GM19239 (cell line): ENCODE measurements around the gene POU4F1.
A peak's percentile ranks its signal among the peaks of the same experiment; 100 is the strongest.

Experiments used
- DNase-seq: peaks from one replicate; pipeline ENCODE4 v3.0.0; 2011; ENCODE audit warnings: low spot score; ENCODE audit not compliant: insufficient read length
- FAIRE-seq: peaks from 2 replicates; lab custom pipeline; 2011; peaks lifted over from hg19 to GRCh38; lab: Jason Lieb, UNC

The POU4F1 gene

DNA sequence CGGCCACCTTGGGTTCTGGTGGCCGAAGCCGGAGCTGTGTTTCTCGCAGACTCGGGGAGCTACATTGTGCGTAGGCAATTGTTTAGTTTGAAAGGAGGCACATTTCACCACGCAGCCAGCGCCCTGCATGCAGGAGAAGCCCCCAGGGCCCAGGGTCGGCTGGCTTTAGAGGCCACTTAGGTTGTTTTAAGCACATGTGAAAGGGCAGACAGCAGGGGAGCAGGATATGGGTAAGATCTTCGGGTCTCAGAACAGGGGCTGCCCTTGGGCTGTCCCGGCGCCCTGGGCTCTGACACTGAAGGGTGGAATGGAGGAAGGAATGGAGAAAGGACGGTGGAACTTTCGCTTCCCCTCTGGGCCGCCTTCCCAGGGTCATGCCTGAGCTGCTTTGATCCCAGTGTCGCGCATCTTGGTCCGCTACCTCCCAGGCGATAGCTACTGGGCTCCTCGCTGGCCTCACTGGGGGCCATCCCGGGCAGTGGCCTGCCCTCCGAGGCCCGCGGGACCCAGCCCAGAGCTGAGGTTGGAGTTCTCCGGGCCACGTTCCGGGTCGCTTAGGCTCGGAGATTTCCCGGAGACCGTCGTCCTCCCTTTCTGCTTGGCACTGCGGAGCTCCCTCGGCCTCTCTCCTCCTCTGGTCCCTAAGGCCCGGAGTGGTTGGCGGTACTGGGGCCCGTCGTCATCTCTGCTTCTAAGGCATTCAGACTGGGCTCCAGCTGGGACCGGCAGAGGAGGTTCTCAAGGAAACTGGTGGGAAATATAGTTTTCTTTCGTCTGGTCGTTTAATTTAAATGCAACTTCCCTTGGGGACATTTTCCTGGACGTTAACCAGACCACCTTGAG, 4.3 kb upstream of the POU4F1 start:
- FAIRE-seq (no peak), DNase-seq (no peak)

DNA sequence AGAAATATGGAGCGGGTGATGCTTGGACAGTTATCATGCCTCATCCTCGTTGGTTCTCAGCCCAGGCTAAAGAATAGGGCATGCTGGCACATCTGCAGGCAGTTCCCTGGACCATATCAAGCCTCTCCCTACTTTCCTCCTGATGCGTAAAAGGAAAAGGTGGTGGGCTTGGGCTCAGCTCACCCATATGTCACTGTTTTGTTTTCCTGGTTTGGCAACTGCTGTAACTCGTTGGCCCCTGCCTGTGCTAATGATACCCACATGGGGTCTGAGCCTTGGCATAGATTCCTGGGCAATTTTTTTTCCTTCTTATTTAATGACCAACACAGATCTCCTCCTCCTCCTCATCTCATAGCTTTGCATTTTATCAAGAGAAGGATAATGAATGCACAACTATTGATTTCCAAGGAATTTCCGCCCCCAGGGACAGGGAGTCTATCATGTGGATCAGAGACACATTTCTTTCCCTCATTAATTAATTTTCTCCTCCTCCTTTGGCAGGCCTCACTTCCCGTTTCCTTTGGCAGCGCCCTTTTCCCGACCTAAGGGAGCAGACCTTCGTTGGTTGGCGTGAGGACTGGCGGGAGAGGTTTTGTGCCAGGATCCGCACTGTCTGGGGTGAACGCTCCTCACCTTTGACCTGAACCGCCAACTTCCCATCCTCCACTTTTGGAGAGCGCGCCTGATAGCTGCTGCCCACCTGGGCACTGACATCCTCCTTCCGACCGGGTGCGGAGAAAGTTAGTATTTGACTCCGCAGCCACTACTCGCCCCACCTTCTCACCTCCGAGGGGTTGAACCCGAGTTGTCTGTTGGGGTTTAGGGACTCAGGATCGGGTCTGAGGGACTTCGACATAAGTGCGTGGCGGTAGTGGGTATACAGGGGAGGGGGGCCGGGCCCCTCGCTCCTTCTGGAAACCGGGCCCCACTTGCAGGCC, 3.4 kb upstream of the POU4F1 start:
- no peak for DNase-seq
- FAIRE-seq: no peak

DNA sequence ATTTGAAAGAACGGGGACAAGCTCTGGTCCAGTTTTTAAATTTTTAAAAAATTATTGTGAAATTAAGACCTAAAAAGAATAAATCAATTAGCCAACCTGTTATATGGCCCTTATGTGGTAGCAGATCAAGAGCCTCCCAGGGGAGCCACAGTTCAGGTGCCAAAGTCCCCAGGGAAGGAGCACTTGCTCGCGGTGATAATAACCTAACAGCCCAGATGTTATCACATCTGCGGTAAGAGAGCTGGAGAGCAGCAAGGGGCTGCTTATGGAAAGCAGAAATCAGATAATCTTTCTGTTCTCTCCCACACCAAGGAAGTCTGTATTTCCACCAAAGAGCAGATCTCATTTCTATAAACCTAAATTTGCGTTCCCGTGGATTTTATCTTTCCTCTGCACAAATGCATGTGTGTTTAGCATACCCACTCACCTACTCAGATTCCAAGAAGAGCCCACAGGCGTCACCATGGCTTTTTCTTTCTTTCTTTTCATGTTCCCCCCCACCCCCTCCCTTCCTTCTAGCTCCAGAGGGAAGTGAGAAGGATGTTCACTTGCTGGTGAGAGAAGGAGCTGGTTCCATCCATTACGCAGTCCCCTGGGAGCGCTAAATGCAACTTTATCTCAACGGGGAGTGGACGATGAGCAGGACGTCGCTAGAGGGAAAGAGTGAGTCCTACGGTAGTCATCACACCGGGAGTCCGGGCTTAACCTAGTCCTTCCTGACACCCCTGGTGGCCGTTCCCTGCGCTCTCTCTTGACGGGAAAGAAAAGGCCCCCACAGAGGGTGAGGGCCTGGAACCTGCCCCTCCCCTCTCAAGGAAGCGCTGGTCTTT, 1.6 kb upstream of the POU4F1 start:
- DNase-seq: no peak
- no peak for FAIRE-seq

DNA sequence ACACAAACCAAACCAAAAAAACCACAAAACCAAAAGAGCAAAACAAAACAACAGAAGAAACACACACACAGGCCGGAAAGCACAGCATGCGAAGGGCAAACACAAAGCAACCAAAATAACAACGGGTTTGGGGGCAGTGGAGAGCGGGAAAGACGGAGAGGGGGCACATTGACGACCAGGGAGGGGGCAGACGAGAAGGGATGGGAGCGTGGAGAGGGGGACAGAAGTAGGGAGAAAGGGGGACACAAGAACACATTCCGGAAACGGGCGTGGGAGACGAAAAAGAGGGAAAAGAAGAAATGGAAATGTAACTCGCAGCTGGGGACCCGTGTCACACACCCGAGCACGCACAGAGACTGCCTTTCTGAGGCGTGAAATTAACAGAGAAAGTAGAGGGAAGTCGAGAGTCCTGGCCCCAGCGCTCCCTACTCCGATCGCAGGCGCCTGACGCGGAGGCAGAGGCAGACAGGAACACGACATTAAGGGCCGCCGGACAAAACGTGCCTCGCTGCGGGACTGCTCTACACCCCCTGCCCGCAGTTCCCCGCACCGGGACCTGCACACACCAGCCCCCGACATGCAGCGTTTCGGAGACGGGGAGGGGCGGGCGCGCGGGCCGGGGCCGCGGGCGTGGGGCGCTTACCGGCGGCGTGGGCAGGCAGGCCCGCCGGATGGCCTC, 652 bp downstream of the POU4F1 start:
- DNase-seq (no peak), FAIRE-seq (peak; percentile 33)

DNA sequence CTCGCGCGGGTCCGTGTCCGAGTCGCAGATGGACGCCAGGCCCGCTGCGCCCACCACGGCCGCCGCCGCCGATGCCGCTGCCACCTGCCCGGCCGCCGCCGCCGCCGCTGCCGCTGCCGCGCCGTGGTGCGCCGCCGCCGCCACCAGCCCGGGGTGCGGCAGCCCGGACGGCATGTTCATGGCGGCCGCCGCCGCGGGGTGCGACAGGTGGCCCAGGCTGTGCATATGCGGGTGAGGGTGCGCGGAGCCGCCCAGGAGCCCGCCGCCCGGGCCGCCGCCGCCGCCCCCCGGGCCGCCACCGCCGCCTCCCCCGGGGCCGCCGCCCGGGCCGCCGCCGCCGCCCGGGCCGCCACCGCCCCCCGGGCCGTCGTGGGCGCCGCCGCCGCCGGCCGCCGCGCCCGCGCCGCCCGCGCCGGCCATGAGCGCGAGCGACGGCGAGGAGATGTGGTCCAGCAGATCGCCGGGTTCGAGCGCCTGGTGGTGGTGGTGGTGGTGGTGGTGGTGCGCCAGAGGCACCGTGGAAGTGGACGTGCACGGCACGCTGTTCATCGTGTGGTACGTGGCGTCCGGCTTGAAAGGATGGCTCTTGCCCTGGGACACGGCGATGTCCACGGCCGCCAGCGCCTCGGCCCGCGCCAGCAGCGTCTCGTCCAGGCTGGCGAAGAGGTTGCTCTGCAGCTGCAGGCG, 1.3 kb downstream of the POU4F1 start:
- DNase-seq (no peak), FAIRE-seq (no peak)

DNA sequence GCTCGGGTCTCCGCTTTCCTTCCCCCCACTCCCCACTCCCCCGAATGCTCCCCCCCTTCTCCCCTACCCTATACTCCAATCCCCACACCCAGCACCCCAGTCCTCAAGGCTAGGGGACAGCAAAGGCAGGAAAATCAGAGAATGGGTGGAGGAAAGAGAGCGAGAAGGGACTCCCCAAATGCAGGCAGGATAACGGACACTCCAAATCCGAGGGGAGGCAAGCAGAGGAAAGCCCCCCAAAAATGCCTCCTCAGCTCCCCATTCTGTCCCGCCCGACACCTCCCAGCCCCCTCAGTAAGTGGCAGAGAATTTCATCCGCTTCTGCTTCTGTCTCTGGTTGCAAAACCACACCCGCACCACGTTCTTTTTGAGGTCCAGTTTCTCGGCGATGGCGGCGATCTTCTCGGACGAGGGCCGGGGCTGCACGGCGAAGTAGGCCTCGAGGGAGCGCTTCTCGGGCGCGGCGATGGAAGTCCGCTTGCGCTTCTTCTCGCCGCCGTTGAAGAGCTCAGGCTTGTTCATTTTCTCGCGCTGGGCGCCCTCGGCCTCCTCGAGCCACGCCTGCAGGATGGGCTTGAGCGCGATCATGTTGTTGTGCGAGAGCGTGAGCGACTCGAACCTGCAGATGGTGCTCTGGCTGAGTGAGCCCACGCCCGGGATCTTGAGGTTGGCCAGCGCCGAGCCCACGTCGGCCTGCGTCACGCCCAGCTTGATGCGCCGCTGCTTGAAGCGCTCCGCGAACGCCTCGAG, 2.1 kb downstream of the POU4F1 start:
- DNase-seq: no peak
- FAIRE-seq: no peak

DNA sequence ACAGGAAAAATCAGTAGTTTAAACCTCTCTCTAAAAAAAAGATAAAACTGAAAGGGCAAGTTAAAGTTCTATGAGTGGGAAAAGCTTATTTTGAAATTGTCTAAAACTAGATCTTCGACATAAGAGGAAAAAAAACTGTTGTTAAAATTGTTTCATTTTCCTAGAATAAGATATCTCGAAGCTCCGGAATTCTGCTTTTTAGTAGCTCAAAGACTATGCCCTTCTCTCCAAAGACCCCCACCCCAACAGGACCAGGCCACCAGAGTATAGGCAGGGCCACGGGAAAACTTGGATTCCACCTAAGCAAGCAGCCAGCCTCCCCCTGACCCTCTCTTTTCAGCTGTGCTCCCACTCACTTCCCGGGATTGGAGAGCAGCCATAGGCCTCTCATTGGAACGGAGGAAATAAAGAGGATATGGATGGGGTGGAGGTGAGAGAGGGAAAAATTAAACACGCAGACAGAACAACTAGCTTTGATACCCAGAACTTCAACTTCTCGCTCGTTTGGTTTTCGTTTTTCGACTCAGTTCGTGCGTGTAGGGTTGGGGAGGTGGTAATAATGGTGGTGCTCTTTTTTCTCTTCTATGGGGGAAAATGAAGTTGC, 3.0 kb downstream of the POU4F1 start:
- FAIRE-seq (peak; percentile 23), DNase-seq (no peak)

DNA sequence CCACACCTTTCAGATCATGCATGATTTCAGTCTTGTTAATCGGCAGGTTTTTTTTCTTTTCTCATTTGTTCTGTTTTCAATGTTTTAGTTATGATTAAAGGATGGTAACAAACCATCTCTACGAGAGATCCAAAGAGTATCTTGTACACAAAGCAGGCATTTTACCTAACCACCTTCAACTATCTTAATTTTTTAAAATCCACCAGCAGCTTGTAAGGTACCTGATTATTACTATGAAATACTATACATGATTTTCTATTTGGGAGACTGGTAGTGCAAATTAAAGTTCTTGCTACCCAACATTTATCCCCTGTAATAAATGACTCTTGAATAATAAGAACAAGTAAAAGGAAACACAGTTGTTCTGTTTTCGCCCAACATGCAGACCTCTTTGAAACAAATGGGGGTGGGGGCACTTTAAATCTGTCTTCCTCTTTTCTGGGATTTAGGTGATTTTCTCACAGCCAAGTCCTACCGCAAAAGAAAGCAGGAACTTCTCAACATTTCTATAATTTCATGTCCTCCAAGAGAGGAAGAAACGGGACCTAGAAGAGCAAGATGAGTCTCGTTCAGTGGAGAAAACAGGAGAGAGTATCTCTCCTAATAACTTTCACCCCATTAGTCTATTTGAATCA, 3.6 kb downstream of the POU4F1 start:
- FAIRE-seq (peak; percentile 28), DNase-seq (no peak)

DNA sequence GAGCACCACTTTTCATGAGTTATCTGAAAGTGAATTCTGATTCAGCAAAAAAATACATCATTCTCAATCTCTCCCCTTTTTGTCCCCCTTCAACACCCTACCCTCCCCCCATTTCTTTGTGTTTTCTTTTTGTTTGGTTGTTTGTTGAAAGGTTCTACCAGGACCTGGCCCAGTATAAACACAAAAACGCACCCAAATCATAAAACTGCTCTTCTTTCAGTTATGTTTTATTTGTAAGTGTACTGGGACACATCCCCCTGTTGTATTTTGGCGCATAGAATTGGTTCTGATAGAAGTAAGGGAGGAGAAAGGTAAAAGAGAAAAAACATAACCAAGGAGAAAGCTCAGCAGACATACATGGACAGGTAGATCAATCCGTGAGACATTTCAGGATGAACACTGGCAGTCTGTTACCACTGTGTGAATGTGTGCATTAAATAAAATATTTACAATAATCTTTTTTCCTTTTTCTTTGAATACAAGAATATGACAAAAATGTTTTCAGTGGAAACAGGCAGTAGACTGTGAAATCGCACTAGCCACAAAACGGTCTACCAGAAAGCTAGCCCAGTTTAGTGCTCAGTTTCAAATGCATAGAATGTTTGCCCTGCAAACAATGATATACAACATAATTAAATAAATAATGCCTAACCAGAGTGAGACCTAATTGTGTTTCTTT, 4.2 kb downstream of the POU4F1 start:
- FAIRE-seq: no peak
- no peak for DNase-seq

DNA sequence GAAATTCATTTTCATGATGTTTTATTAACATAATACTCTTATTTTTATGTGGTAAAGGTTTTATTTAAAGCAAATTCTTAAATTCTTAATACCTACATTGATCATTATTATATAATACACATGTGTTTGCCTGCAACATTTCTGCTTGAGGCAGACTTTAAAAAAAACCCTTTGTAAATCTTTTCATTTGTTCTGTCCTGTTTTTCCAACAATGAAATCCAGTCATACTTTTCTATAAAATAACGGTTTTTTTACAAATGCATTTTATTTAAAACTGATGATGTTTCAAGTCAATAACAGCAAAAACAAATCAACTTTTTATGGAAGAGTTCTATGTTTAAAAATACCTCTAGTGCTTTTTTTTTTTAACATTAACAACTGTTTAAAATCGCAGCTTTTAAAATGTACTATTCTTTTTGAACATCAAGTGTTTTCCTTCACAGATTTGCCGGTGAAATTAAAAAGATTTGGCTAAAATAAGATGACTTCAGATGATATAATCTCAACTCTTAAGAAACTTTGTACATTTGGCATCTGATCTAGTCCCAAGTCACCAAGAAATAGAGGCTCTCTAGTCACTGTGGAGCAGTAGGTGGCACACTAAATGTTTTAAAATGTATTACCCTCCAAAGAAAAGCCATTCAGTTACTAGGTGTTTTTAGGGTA, 5.1 kb downstream of the POU4F1 start:
- DNase-seq: no peak
- FAIRE-seq: no peak

DNA sequence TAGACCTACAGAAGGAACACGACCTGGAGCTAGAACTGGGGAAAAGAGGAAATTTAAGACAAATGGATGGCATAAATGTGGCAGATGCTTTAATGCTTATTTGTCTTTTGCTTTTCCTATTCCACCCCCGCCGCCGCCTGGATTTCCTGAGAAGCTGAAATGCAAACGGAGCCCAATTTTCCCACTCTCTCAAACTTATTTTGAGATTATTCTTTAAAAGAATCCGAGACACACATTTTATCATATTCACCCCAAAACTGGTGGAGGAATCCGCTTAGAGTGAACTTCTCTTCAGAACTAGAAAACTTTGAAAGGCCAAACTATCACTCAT, 5.8 kb downstream of the POU4F1 start:
- no peak for DNase-seq
- FAIRE-seq: no peak

DNA sequence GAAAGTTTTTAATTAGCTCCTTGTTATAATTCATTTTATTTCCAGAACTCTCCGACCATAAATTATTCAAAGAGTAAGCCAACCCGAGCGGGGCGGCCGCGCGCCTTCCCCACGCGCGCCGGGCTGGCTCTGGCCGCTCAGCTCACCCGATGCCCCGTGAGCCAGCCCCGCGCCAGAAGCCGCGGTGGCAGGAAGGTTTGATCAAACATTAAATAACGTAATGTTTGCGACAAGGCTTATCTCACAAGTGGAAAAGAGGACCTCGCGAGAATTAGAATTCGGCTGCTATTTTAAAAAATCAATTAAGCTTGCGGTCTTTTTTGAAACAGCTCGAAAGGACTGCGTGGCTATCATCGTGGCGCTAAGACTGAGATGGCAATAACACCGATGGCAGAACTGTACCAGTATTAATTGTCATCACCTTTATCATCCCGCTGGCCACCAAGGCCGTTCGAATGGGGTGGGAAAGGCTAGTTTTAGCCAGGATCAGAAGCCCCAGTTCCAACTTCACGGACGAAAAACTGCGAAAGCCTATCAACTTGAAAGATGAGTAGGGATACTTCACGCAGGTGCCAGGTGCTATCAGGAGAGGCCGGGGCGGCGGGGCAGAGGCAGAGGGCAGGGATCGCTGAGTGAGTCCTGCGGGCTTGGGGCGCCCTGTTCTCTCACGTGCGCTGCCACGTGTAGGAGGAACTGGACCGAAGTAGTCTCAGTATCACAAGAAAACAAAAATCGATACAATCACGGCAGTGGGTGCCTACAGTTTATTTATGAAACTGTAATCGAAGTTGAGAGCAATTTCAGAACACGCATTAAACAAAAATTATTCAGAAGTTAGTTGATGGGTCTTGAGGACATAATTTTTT, 6.4 kb downstream of the POU4F1 start:
- FAIRE-seq (no peak), DNase-seq (no peak)

DNA sequence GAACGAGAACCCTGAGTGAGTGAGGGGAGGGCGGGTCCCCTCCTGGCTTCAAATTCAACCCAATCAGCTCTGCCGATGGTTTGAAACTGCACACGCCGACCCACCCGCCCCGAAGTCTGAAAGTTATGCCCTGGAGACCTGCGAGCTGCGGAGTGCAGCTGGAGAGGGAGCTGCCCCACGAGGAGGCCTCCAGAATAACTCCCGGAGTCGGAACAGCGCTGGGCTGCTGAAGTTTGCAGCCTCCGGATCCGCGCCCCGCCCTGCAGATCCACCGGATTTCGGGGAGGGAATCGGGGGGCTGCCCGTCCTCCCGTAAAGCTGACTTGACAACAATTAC, 7.0 kb downstream of the POU4F1 start:
- no peak for FAIRE-seq
- DNase-seq: no peak

DNA sequence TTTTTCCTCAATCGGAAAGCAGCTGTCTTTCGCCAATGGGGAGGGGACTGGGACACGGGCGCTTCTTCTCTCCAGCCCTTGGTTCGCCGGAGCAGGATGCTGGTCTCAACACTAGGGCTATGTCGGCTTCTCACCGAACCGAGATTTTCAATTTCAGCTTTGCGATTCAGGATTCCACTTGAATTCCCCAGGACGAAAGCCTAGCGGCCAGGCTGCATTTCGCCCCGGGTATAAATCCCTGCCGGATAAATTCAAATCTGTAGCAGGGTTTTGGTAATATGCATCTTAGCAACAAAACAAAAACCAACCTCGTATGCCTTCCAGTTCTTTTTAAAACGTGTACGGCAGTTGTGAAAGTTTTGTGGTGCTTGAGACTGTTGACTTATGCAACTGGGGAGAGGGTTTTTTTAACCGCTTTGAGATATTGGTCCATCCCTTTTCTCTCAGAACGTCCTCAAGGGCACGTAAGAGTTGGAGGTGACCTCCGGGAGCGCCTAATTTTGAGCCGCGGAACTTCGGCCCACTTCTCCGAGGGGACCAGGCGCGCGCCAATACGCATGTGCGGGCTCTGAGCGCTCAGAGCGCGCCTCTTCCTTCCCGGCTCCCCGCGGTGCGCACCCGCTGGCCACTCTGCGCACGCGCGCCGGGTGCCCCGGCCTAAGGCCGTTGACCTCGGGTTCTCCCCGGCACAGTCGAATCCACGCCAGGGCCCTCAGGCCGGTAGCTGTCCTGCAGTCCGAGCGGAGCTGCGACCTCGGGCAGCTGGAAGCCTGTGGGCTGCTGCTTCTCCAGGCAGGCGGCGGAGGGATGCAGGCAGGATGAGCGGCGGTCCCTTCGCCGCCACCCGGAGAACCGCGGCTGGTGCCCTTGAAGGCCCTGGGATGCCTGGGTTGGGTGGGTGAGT, 7.6 kb downstream of the POU4F1 start:
- FAIRE-seq: no peak

DNA sequence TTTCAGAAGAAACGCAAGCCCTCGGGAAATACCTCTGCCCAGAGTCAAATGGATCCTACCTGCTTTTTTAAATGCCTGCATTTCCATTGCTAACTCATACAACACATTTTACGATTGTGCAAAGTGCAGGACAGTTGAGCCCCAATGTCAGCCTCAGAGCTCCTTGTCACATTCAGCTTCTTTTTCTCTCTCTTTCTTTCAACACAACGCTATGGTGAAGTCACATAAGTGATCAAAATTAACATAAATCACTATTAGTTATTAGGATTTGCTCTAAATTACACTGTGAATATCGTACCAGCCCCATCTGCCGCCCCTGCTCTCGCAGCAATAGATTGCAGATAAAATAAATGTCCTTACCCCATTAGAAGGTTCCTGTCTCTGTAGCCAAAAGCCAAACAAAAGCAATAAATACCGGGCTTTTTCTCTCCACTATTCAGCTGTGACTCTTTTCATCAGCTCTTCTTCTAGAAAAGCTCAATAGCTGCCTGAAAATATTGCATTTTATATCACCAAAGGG, 8.8 kb downstream of the POU4F1 start:
- DNase-seq: no peak
- no peak for FAIRE-seq

More for the DNA sequence above, 7.6 kb downstream of the POU4F1 start:
- DNase-seq: no peak
